ENCODE data around the gene STARD3. TPM values are rescaled to one million over a fixed set of nuclear protein-coding genes. Genes with fewer than 3 reads are reported as not detected.

STARD3 gene
- total RNA-seq, 4 donors from 2014 or later: 39.2 to 63.9 (median 43.5) TPM

DNA sequence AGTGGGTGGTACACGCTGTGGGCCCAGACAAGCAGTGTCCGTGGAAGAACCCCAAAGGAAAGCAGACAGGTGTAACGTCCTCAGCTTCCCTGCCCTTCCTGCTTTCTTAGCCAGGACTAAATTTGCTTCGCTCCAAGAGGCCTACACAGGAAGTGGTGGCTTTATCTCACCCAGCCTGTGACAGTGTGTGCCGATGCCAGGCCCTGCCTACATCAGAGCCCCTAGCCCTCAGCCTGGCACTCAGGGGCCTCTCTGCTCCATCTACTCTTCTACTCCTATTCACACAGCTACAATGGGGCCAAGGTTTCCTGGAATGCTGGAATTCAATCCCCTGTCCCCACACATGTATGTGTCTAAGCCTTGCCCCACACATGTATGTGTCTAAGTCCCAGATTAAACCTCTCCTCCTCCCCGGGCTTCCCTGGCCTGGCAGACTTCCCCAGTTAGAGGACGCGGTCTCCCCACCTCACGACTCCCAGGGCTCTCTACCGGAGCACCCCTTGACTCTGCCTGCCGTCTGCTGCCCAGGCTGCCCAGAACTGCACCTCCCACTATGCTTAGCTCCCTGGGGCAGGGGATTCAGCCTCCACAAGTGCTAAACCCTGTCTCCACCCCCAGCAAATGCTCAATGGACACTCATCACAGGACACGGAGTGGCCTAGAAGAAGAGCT is 42.7 kb downstream of the STARD3 start:
- TF ChIP-seq, protein P1, sequence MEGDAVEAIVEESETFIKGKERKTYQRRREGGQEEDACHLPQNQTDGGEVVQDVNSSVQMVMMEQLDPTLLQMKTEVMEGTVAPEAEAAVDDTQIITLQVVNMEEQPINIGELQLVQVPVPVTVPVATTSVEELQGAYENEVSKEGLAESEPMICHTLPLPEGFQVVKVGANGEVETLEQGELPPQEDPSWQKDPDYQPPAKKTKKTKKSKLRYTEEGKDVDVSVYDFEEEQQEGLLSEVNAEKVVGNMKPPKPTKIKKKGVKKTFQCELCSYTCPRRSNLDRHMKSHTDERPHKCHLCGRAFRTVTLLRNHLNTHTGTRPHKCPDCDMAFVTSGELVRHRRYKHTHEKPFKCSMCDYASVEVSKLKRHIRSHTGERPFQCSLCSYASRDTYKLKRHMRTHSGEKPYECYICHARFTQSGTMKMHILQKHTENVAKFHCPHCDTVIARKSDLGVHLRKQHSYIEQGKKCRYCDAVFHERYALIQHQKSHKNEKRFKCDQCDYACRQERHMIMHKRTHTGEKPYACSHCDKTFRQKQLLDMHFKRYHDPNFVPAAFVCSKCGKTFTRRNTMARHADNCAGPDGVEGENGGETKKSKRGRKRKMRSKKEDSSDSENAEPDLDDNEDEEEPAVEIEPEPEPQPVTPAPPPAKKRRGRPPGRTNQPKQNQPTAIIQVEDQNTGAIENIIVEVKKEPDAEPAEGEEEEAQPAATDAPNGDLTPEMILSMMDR (IDR thresholded peaks at IDR 0.05; ENCODE audit: low read depth): no peak

DNA sequence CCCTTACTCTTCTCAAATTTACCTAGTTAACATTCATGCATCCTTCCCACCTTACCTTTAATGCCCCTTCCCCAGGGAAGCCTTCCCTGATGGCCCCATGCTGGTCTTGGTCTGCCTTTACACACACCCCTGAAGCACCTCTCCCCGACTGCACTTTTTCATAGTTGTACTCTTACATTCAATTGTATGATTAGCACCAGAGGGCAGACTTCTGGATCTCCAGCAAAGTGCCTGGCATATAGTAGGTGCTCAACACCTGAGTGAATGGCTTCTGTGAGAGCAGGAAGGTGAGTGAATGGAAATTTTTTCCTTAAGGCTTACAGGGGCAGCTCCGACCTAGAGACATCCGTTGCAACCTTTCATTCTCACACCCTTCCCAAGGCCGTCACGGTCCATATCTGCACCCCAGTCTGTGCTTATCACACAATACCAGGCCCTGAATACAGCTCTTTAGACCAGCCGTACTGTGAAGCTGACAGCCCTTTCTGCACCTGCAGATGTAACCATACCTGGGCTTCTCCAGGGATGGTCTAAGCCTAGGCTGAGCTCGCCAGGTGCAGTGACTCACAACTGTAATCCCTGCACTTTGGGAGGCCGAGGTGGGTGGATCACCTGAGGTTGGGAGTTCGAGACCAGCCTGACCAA is 46.5 kb downstream of the STARD3 start:
- TF ChIP-seq, protein P1 (IDR thresholded peaks at IDR 0.05; ENCODE audit: low read depth): no peak

DNA sequence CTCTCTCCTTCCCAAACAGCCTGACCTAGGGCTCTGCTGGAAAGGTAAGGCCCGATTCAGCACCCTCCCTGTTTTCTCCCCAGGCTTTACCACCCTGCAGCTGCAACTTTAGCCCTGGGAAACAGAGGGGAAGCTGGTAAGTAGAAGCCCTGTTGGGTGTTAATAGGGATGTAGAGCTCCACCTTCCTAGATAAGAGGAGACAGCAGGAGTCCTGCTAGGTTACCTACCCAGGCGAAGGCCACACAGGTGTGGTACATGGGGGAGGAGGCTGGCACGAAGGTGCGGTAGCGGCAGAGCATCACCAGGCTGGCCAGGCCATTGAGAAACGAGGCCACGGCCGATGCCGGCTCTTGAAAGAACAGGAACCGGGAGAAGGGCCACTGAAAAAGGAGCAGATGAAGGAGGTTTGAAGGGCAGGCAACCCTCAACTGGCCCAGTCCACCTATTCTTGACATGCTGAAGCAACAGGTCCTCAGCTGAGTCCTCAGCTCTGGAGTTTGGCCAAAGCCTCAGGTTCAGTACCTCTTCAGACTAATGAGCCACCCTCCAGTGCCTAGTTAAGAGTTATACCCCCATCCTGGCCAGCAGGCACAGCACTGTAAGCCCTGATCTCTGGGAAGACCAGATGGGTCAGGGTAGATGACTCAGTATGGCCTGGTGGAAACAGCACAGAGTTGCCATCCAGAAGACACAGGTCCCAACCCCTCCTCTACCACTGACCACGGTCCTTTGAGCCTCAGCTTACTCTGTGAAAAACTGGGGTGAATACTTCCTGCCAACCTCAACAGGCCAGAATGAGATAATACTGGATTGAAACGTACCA is 47.6 kb downstream of the STARD3 start:
- TF ChIP-seq, protein P1 (IDR thresholded peaks at IDR 0.05; ENCODE audit: low read depth): no peak

DNA sequence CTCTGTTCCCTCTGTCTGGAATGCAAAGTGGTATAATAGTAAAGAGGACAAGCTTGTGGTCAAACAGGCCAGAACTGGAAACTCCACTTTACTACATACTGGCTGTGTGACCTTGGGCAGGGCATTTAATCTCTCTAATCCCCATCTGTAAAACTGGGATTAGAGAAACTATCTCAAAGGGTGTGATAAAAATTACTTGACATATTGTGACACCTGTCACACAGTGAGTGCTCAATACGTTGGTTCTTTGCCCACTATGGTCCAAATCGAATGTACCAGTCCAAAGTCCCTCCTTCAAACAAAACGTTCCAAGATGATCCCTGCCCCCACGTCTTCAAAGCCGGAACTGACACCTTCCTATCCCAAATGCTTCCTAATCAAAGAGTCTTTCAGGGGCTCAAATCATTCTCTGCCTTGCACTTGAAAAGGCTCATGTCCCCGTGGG is 50.2 kb downstream of the STARD3 start:
- TF ChIP-seq, protein P1 (IDR thresholded peaks at IDR 0.05; ENCODE audit: low read depth): no peak

DNA sequence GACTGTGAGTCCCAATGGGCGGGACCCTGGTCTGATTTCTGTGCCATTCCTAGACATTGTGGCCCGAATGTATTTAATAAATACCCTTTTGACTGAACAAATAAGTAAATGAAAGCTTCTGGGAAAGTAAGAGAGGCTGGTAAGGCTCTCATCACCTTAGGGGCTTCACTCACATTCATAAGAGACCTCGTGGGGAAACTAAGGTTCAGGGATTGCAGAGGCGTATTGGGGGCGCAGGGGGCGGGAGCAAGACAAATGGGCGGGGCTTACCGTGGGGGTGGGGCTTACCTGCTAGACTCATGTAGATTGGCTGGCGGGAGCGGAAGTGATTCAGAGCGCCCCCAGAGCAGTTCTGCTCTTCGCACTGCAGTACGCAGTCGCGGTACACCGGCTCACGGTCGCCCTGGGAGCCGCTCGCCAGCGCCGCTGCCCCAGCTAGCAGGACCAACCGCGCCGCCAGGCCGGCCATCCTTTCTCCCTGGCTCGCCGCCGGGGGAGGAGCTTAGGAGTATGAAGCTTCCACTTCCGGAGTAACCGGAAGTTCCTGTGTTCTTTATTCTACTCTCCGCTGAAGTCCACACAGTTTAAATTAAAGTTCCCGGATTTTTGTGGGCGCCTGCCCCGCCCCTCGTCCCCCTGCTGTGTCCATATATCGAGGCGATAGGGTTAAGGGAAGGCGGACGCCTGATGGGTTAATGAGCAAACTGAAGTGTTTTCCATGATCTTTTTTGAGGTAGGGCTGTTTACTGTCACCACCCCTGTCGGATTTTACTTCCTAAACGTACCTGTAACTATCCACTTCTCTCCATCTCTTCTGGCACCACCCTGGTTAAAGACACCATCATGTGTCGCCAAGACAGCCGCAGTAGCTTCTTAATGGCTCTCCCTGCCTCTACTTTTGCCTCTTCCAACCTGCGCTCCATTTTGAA is 50.9 kb downstream of the STARD3 start, which contains the start of gene PGAP3:
Gene PGAP3 (minus strand): TSS at position 512 of the 929 bp plus-strand sequence. CDS start 43 bp downstream, at position 469.
- TF ChIP-seq, protein P1 (IDR thresholded peaks at IDR 0.05; ENCODE audit: low read depth): no peak

DNA sequence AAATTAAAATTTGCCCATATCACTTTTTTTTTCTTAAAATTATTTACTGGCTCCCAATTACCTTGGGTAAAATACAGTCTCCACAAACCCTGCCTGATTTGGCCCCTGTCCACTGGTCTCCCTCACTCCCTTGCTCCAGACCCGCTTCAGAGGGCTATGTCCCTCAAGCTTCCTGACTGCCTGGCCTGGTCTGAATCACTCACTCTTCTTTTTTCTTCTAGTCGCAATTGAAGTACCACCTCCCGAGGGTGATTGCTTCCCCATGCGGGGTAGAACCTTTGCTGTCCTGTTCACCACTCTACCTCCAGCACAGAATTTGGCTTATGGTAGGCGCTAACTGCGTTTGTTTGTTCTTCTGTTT is 51.5 kb downstream of the STARD3 start:
- TF ChIP-seq, protein P1 (IDR thresholded peaks at IDR 0.05; ENCODE audit: low read depth): no peak
